GM12878 (cell line): ENCODE measurements around the gene BFSP1. TPM values are rescaled to one million over a fixed set of nuclear protein-coding genes. Genes with fewer than 3 reads are reported as not detected.

Experiments used
- polyA plus RNA-seq, 11 experiments: library from polyadenylated mRNA; depleted of rRNA in 4 of 11; unstranded in 6 of 11; stranded (reverse) in 5 of 11; fragments of >200 nt; fragmentation: Nextera tagmentation in 4 of 11; fragmentation: Illumina TruSeq in 1 of 11; extraction: Ambion mirVana in 4 of 11; extraction: Trizol in 1 of 11; gene quantifications; 1 replicate in 1 of 11; 2 replicates in 10 of 11; pipeline versions ENCODE4 v1.2.1 to v1.2.3, GENCODE V29; 2011 to 2016; ENCODE audit warnings: inconsistent platforms in 2 of 11, missing spikeins in 2 of 11, low read depth in 1 of 11
- total RNA-seq, 4 experiments: library from RNA; depleted of rRNA in 3 of 4; stranded (reverse); fragments of >200 nt in 3 of 4; fragmentation: Illumina TruSeq in 1 of 4; extraction: Trizol in 1 of 4; gene quantifications; 2 replicates each; pipeline versions ENCODE4 v1.2.1 to v1.2.3, GENCODE V29; 2013 to 2021
- TF ChIP-seq, protein P1 (sequence below): fragments of 450-650 bp; formaldehyde crosslinking; IDR thresholded peaks from 2 replicates; pipeline ENCODE4 v1.4.0; 2020; ENCODE audit warnings: mild to moderate bottlenecking, moderate library complexity

Gene BFSP1
- total and polyA plus RNA-seq, 10 of the 15 experiments (the other 5 are each of a cell fraction or from before 2014, with no cell fraction given), result 0.06 to 0.22 (median 0.11) TPM; not detected in 3

DNA sequence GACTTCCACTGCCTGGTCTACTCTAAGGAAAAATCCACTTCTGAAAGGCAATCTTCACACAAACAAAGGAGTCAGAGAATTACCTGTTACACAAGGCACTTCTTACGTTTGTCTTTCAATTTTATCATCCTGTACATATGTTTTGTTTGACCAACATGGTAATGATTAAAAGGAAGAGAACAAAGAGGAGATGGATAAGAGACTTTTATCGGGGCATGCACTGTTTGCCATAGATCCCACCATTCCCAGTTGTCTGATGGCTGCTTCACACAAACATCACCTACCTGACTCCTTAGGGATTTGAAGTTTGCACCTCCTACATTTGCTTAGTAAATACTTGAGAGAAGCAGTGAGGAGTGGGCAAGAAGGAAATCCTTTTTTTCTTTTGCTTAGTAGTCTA is 87.1 kb downstream of the BFSP1 start (continued):
- TF ChIP-seq, protein P1, sequence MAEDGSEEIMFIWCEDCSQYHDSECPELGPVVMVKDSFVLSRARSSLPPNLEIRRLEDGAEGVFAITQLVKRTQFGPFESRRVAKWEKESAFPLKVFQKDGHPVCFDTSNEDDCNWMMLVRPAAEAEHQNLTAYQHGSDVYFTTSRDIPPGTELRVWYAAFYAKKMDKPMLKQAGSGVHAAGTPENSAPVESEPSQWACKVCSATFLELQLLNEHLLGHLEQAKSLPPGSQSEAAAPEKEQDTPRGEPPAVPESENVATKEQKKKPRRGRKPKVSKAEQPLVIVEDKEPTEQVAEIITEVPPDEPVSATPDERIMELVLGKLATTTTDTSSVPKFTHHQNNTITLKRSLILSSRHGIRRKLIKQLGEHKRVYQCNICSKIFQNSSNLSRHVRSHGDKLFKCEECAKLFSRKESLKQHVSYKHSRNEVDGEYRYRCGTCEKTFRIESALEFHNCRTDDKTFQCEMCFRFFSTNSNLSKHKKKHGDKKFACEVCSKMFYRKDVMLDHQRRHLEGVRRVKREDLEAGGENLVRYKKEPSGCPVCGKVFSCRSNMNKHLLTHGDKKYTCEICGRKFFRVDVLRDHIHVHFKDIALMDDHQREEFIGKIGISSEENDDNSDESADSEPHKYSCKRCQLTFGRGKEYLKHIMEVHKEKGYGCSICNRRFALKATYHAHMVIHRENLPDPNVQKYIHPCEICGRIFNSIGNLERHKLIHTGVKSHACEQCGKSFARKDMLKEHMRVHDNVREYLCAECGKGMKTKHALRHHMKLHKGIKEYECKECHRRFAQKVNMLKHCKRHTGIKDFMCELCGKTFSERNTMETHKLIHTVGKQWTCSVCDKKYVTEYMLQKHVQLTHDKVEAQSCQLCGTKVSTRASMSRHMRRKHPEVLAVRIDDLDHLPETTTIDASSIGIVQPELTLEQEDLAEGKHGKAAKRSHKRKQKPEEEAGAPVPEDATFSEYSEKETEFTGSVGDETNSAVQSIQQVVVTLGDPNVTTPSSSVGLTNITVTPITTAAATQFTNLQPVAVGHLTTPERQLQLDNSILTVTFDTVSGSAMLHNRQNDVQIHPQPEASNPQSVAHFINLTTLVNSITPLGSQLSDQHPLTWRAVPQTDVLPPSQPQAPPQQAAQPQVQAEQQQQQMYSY (CRISPR knock-in tag), result no peak

Other genes starting within 250 kb of the BFSP1 start
- 33.7 and 34.3 TPM in 2 replicates for gene DSTN, start 38.7 kb upstream of the BFSP1 start, total RNA-seq (2014; rRNA removed)
- 39.0 and 39.4 TPM in 2 replicates for gene DSTN, start 38.7 kb upstream of the BFSP1 start, total RNA-seq (2014; rRNA removed; fragmentation: Illumina TruSeq; extraction: Trizol)
- 40.2 and 42.1 TPM in 2 replicates for gene DSTN, start 38.7 kb upstream of the BFSP1 start, total RNA-seq (2021)
- gene DSTN, start 38.7 kb upstream of the BFSP1 start, polyA plus RNA-seq (2011; rRNA removed), result 26.7 and 32.1 TPM in 2 replicates
- 62.7 and 65.1 TPM in 2 replicates for gene DSTN, start 38.7 kb upstream of the BFSP1 start, polyA plus RNA-seq (2014; fragmentation: Illumina TruSeq; extraction: Trizol)
- gene DSTN, start 38.7 kb upstream of the BFSP1 start, polyA plus RNA-seq (2014; fragmentation: Nextera tagmentation; extraction: Ambion mirVana), result 10 to 100 TPM; 34.8 to 46.6 TPM
- gene DSTN, start 38.7 kb upstream of the BFSP1 start, polyA plus RNA-seq (2014; rRNA removed), result 33.1 and 36.0 TPM in 2 replicates
- 100 to 1,000 TPM; 128 to 137 TPM for gene DSTN, start 38.7 kb upstream of the BFSP1 start, polyA plus RNA-seq (2016; fragmentation: Nextera tagmentation; extraction: Ambion mirVana)
- 24.4 and 25.4 TPM in 2 replicates for gene RRBP1, start 150.9 kb upstream of the BFSP1 start, total RNA-seq (2014; rRNA removed)
- gene RRBP1, start 150.9 kb upstream of the BFSP1 start, total RNA-seq (2014; rRNA removed; fragmentation: Illumina TruSeq; extraction: Trizol), result 22.8 and 26.4 TPM in 2 replicates
- gene RRBP1, start 150.9 kb upstream of the BFSP1 start, total RNA-seq (2021), result 50.0 and 57.4 TPM in 2 replicates
- gene RRBP1, start 150.9 kb upstream of the BFSP1 start, polyA plus RNA-seq (2011; rRNA removed), result 8.9 and 12.9 TPM in 2 replicates
- gene RRBP1, start 150.9 kb upstream of the BFSP1 start, polyA plus RNA-seq (2014; fragmentation: Illumina TruSeq; extraction: Trizol), result 20.4 and 28.3 TPM in 2 replicates
- gene RRBP1, start 150.9 kb upstream of the BFSP1 start, polyA plus RNA-seq (2014; fragmentation: Nextera tagmentation; extraction: Ambion mirVana), result 1 to 10 TPM; 1.2 to 2.4 TPM
- 24.6 and 24.8 TPM in 2 replicates for gene RRBP1, start 150.9 kb upstream of the BFSP1 start, polyA plus RNA-seq (2014; rRNA removed)
- gene RRBP1, start 150.9 kb upstream of the BFSP1 start, polyA plus RNA-seq (2016; fragmentation: Nextera tagmentation; extraction: Ambion mirVana), result 10 to 100 TPM; 20.0 to 24.5 TPM
- not detected in 2 replicates for gene BANF2, start 168.6 kb upstream of the BFSP1 start, total RNA-seq (2014; rRNA removed)
- gene BANF2, start 168.6 kb upstream of the BFSP1 start, total RNA-seq (2014; rRNA removed; fragmentation: Illumina TruSeq; extraction: Trizol), result not detected in 2 replicates
- gene BANF2, start 168.6 kb upstream of the BFSP1 start, total RNA-seq (2021), result not detected in 2 replicates
- gene BANF2, start 168.6 kb upstream of the BFSP1 start, polyA plus RNA-seq (2011; rRNA removed), result not detected in 2 replicates
- gene BANF2, start 168.6 kb upstream of the BFSP1 start, polyA plus RNA-seq (2014; fragmentation: Illumina TruSeq; extraction: Trizol), result not detected in 2 replicates
- gene BANF2, start 168.6 kb upstream of the BFSP1 start, polyA plus RNA-seq (2014; fragmentation: Nextera tagmentation; extraction: Ambion mirVana), result not detected
- not detected in 2 replicates for gene BANF2, start 168.6 kb upstream of the BFSP1 start, polyA plus RNA-seq (2014; rRNA removed)
- gene BANF2, start 168.6 kb upstream of the BFSP1 start, polyA plus RNA-seq (2016; fragmentation: Nextera tagmentation; extraction: Ambion mirVana), result not detected